H1 (cell line): ENCODE results near the gene CRCP. TPM values are rescaled to one million over a fixed set of nuclear protein-coding genes. Genes with fewer than 3 reads are reported as not detected.
"Not testable (repeated sequence)": the region's sequence is repeated elsewhere in the genome, so short reads cannot be mapped to it uniquely, and the experiment has no call there.

Source experiments
- CTCF ChIA-PET: fragments of 300-600 bp; sonication (Branson Sonifier 250); formaldehyde crosslinking; loops from one replicate; lab custom pipeline; 2021; ENCODE audit not compliant: partially characterized antibody; lab: Charles Lee
- POLR2A ChIA-PET: fragments of 300-600 bp; sonication (Branson Sonifier 250); formaldehyde crosslinking; loops from one replicate; lab custom pipeline; 2021; ENCODE audit warnings: inconsistent platforms; ENCODE audit not compliant: partially characterized antibody; lab: Charles Lee
- DNase-seq, 2 experiments: peaks; one replicate each; pipeline versions ENCODE4 v3.0.0 to v3.0.0-alpha.2; 2010 to 2022; ENCODE audit warnings: low spot score in 2 of 2, low read depth in 1 of 2, mixed read lengths in 1 of 2
- FAIRE-seq: peaks from 2 replicates; lab custom pipeline; 2011; peaks lifted over from hg19 to GRCh38; lab: Jason Lieb, UNC
- H2AFZ ChIP-seq: 2 replicates; pipeline ENCODE4 v1.8.1; 2012; ENCODE audit warnings: low read length, inconsistent platforms
- H2AK5ac ChIP-seq: 2 replicates; pipeline ENCODE4 v1.6.1; 2013; ENCODE audit warnings: low read depth, low read length
- H2BK120ac ChIP-seq: replicated peaks from 2 replicates; pipeline ENCODE3; 2013; ENCODE audit warnings: low read depth, low read length, inconsistent platforms
- H2BK12ac ChIP-seq: 2 replicates; pipeline ENCODE4 v1.6.1; 2013; ENCODE audit warnings: low read depth, low read length
- H2BK15ac ChIP-seq: 2 replicates; pipeline ENCODE4 v1.6.1; 2013; ENCODE audit warnings: low read length
- H2BK20ac ChIP-seq: 2 replicates; pipeline ENCODE4 v1.6.1; 2013; ENCODE audit warnings: low read length
- H2BK5ac ChIP-seq: 2 replicates; pipeline ENCODE4 v1.6.1; 2013; ENCODE audit warnings: low read depth, low read length
- H3K14ac ChIP-seq: 2 replicates; pipeline ENCODE4 v1.6.1; 2013; ENCODE audit warnings: inconsistent platforms; ENCODE audit not compliant: insufficient read length
- H3K18ac ChIP-seq: 2 replicates; pipeline ENCODE4 v1.6.1; 2013; ENCODE audit warnings: low read length; ENCODE audit errors: extremely low read depth
- H3K23ac ChIP-seq: 2 replicates; pipeline ENCODE4 v1.6.1; 2013; ENCODE audit warnings: inconsistent platforms; ENCODE audit not compliant: insufficient read length
- H3K23me2 ChIP-seq: 2 replicates; pipeline ENCODE4 v1.6.1; 2013; ENCODE audit warnings: low read depth, low read length
- H3K27ac ChIP-seq: 2 replicates; pipeline ENCODE4 v1.6.1; 2011; ENCODE audit warnings: low read depth, low read length, inconsistent platforms
- H3K27me3 ChIP-seq, 4 experiments: replicated peaks in 1 of 4; 1 replicate in 1 of 4; 2 replicates in 3 of 4; pipeline versions ENCODE4 v1.6.1 to v1.8.1; 2011 to 2013; ENCODE audit warnings: low read length in 3 of 4, mild to moderate bottlenecking in 3 of 4, inconsistent platforms in 2 of 4, mixed read lengths in 2 of 4, moderate library complexity in 1 of 4; ENCODE audit not compliant: control insufficient read depth in 3 of 4, insufficient read depth in 3 of 4; ENCODE audit errors: extremely low read depth in 1 of 4
- H3K36me3 ChIP-seq, 4 experiments: 2 replicates each; pipeline versions ENCODE4 v1.6.1 to v1.8.1; 2011 to 2013; ENCODE audit warnings: mild to moderate bottlenecking in 4 of 4, low read length in 3 of 4, moderate library complexity in 2 of 4, control low read depth in 1 of 4, inconsistent platforms in 1 of 4; ENCODE audit not compliant: insufficient read depth in 4 of 4, control insufficient read depth in 2 of 4
- H3K4ac ChIP-seq: replicated peaks from 2 replicates; pipeline ENCODE3; 2013; ENCODE audit warnings: low read length, low read depth, mixed read lengths, inconsistent platforms; ENCODE audit not compliant: insufficient read length
- H3K4me1 ChIP-seq, 4 experiments: replicated peaks in 1 of 4; 1 replicate in 1 of 4; 2 replicates in 3 of 4; pipeline versions ENCODE4 v1.6.1 to v1.8.1; 2011 to 2013; ENCODE audit warnings: low read length in 3 of 4, inconsistent platforms in 2 of 4, mixed read lengths in 1 of 4; ENCODE audit not compliant: insufficient read depth in 4 of 4, control insufficient read depth in 3 of 4
- H3K4me2 ChIP-seq, 2 experiments: 2 replicates each; pipeline versions ENCODE4 v1.6.1 to v1.8.1; 2011 to 2013; ENCODE audit warnings: low read depth in 2 of 2, low read length in 2 of 2, control low read depth in 1 of 2, inconsistent platforms in 1 of 2, mild to moderate bottlenecking in 1 of 2; ENCODE audit not compliant: insufficient read depth in 1 of 2
- H3K4me3 ChIP-seq, 4 experiments: fragments of 200-600, 300-600 bp in 1 of 4; sonication (generic), shearing (Covaris generic), sonication (Bioruptor Twin) in 1 of 4; 2 replicates each; pipeline versions ENCODE4 v1.5.1 to v1.8.1; 2011 to 2016; ENCODE audit warnings: low read length in 4 of 4, low read depth in 3 of 4, control low read depth in 2 of 4, inconsistent platforms in 2 of 4, mild to moderate bottlenecking in 2 of 4, mixed read lengths in 1 of 4, moderate library complexity in 1 of 4; ENCODE audit not compliant: insufficient read depth in 2 of 4; ENCODE audit errors: extremely low read depth in 1 of 4
- H3K56ac ChIP-seq: replicated peaks from 2 replicates; pipeline ENCODE3; 2013; ENCODE audit warnings: low read depth, mild to moderate bottlenecking, mixed read lengths, low read length, inconsistent platforms; ENCODE audit not compliant: insufficient read length
- H3K79me1 ChIP-seq: 2 replicates; pipeline ENCODE4 v1.6.1; 2013; ENCODE audit warnings: low read depth, low read length, control low read depth
- H3K79me2 ChIP-seq, 2 experiments: 2 replicates each; pipeline versions ENCODE4 v1.6.1 to v1.8.1; 2012 to 2013; ENCODE audit warnings: low read length in 2 of 2, mild to moderate bottlenecking in 2 of 2, inconsistent platforms in 1 of 2; ENCODE audit not compliant: insufficient read depth in 2 of 2, control insufficient read depth in 1 of 2
- H3K9ac ChIP-seq, 4 experiments: replicated peaks in 1 of 4; 1 replicate in 1 of 4; 2 replicates in 3 of 4; pipeline versions ENCODE4 v1.6.1 to v1.8.1; 2011 to 2013; ENCODE audit warnings: low read depth in 3 of 4, low read length in 3 of 4, control low read depth in 2 of 4, mild to moderate bottlenecking in 2 of 4, moderate library complexity in 2 of 4, inconsistent platforms in 1 of 4; ENCODE audit errors: extremely low read depth in 1 of 4
- H3K9me3 ChIP-seq, 2 experiments: 2 replicates each; pipeline versions ENCODE4 v1.6.1 to v1.8.1; 2012 to 2013; ENCODE audit warnings: mild to moderate bottlenecking in 2 of 2, moderate library complexity in 2 of 2, control low read depth in 1 of 2, inconsistent platforms in 1 of 2, low read depth in 1 of 2, low read length in 1 of 2, mixed read lengths in 1 of 2; ENCODE audit not compliant: insufficient read depth in 2 of 2
- H4K20me1 ChIP-seq, 2 experiments: replicated peaks in 1 of 2; 2 replicates each; pipeline versions ENCODE3 to v1.8.1; 2011 to 2013; ENCODE audit warnings: inconsistent platforms in 2 of 2, low read length in 2 of 2, mild to moderate bottlenecking in 1 of 2; ENCODE audit not compliant: insufficient read depth in 2 of 2, control insufficient read depth in 1 of 2
- H4K5ac ChIP-seq: 2 replicates; pipeline ENCODE4 v1.6.1; 2013; ENCODE audit warnings: low read length, low read depth, mixed read lengths, inconsistent platforms; ENCODE audit not compliant: insufficient read length
- H4K8ac ChIP-seq: 2 replicates; pipeline ENCODE4 v1.8.0; 2013; ENCODE audit warnings: mild to moderate bottlenecking, moderate library complexity, low read length, inconsistent platforms; ENCODE audit not compliant: insufficient read depth; ENCODE audit errors: extremely low read depth
- H4K91ac ChIP-seq: replicated peaks from 2 replicates; pipeline ENCODE3; 2013; ENCODE audit warnings: low read length, mixed read lengths, inconsistent platforms; ENCODE audit not compliant: insufficient read length
- EGR1 ChIP-seq: IDR thresholded peaks from 2 replicates; pipeline ENCODE4 v1.6.1; 2011; ENCODE audit warnings: low read depth, low read length, borderline replicate concordance
- GTF2F1 ChIP-seq: IDR thresholded peaks from 2 replicates; pipeline ENCODE4 v1.6.1; 2012; ENCODE audit warnings: low read depth, low read length, improper control_type of control experiment, borderline replicate concordance
- POU5F1 ChIP-seq: IDR thresholded peaks from 2 replicates; pipeline ENCODE4 v1.6.1; 2011; ENCODE audit warnings: low read depth, mild to moderate bottlenecking, low read length, moderate library complexity
- RAD21 ChIP-seq, 2 experiments: IDR thresholded peaks in 1 of 2; conservative IDR thresholded peaks in 1 of 2; 2 replicates each; pipeline ENCODE4 v1.6.1; 2011; ENCODE audit warnings: low read depth in 2 of 2, low read length in 2 of 2, improper control_type of control experiment in 1 of 2, inconsistent platforms in 1 of 2, mild to moderate bottlenecking in 1 of 2, moderate library complexity in 1 of 2
- SP1 ChIP-seq: IDR thresholded peaks from 2 replicates; pipeline ENCODE4 v1.6.1; 2011; ENCODE audit warnings: low read depth, low read length
- TAF7 ChIP-seq: optimal IDR thresholded peaks from 2 replicates; pipeline ENCODE3; 2011; ENCODE audit warnings: low read depth, mild to moderate bottlenecking, inconsistent platforms, low read length, moderate library complexity, borderline replicate concordance
- WGBS, 2 experiments: shearing (Covaris generic) in 1 of 2; methylation state at CpG; one replicate each; pipeline versions ENCODE4 v1.1.6 to v1.1.7; 2013 to 2015; ENCODE audit warnings: low lambda C conversion rate in 2 of 2, mixed read lengths in 2 of 2, inconsistent platforms in 1 of 2, low coverage in 1 of 2, missing lambda C conversion rate in 1 of 2; ENCODE audit not compliant: insufficient replicate concordance in 2 of 2, insufficient coverage in 1 of 2, insufficient read length in 1 of 2; ENCODE audit errors: extremely low coverage in 1 of 2, missing lambda C conversion rate in 1 of 2; 5-methylcytosine and 5-hydroxymethylcytosine counted together
- polyA plus RNA-seq, 7 experiments: library from polyadenylated mRNA; depleted of rRNA in 3 of 7; stranded (reverse) in 5 of 7; unstranded in 2 of 7; fragments of >200 nt in 5 of 7; fragments of 200-250 nt in 2 of 7; gene quantifications; 1 replicate in 5 of 7; 2 replicates in 1 of 7; 4 replicates in 1 of 7; pipeline versions ENCODE4 v1.2.1 to v1.2.3, GENCODE V29; 2011 to 2013; ENCODE audit warnings: missing spikeins in 2 of 7, mixed read lengths in 2 of 7
- total RNA-seq: library from RNA; stranded (reverse); fragmentation: NEBNext Ultra II Directional; extraction: Animal tissue kit (Norgen Biotek cat#: 25700); gene quantifications from 2 replicates; pipeline ENCODE4 v1.2.1, GENCODE V29; 2021

The CRCP gene
- total and polyA plus RNA-seq, 2 of the 8 experiments (the other 6 are each of a cell fraction or from before 2014, with no cell fraction given): 15.0 to 29.3 TPM

DNA sequence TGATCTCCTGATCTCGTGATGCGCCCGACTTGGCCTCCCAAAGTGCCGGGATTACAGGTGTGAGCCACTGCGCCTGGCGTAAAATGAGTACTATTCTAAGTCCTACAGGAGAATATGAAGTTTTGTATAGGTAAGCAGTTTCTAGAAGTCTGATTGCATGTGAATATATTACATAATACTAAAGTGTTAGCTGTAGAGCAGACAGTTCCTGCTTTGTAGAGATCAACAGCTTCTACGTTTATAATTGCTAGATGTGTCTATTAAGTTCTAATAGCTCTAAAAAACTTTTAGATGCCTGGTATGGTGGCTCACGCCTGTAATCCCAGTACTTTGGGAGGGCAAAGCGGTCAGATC is 8.5 kb downstream of the CRCP start (continued):
- TF ChIP-seq SP1 (no peak), EGR1 (no peak), TAF7 (no peak), POU5F1 (no peak), RAD21 (IDR thresholded peaks at IDR 0.05 in 1 of 2, conservative IDR thresholded peaks at IDR 0.05 in 1 of 2; ENCODE audit: low read depth in 2 of 2, low read length in 2 of 2) (no peak), GTF2F1 (no peak)

DNA sequence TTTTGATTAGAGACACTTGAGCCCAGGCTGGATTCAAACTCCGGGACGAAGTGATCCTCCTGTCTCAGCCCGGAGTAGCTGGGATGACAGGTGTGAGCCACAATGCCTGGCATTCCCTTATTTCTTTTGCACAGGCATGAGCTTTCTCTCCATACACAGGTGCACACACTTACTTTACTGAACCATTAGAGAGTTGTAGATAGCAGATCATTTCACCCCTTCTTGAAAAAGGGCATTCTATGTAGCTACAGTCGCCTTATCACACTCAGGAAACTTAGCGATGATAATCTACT is 9.9 kb downstream of the CRCP start:
- DNase-seq, H3K4ac ChIP-seq, H2AFZ ChIP-seq, H4K91ac ChIP-seq, H2BK5ac ChIP-seq, H2BK15ac ChIP-seq, H4K8ac ChIP-seq, H3K4me3 ChIP-seq, H3K9me3 ChIP-seq, H3K4me2 ChIP-seq, H3K27me3 ChIP-seq, H3K14ac ChIP-seq, H3K56ac ChIP-seq, H3K36me3 ChIP-seq, H3K23me2 ChIP-seq, H3K9ac ChIP-seq, H4K5ac ChIP-seq, H3K18ac ChIP-seq, H2AK5ac ChIP-seq, H3K27ac ChIP-seq, H3K79me1 ChIP-seq, FAIRE-seq, H3K4me1 ChIP-seq, H2BK20ac ChIP-seq, H4K20me1 ChIP-seq, H2BK12ac ChIP-seq, H3K23ac ChIP-seq, H2BK120ac ChIP-seq: not testable (repeated sequence)
- ChIA-PET CTCF (interaction anchor here (0.9 kb wide), 1 partner anchor 21 kb away, joined by 3 read pairs; no protein-coding TSS in a partner anchor), POLR2A (interaction anchor here (0.8 kb wide), 1 partner anchor 10 kb away, joined by 3 read pairs; the partner anchor contains the start of gene CRCP)
- WGBS, 2 experiments: 91% methylated on average over 5 of the region's 5 CpGs; no CpG with 5 or more reads in 1 of the 2 experiments
- peaks cover 0 to 73% of the 10 kb centered on the region in 2 experiments; a peak in 2 of 4 replicates for H3K79me2 ChIP-seq
